Heart left ventricle (tissue), 13 donors: ENCODE results near the gene ATP5F1E.

Source experiments
- POLR2A ChIP-seq, 2 donors: fragments of 450-650 bp; IDR thresholded peaks; one replicate each; pipeline ENCODE4 v1.6.1; 2017; ENCODE audit warnings: antibody characterized with exemption in 2 of 2, mild to moderate bottlenecking in 2 of 2, moderate library complexity in 2 of 2
- TF ChIP-seq, protein P1 (sequence below), 12 donors: fragments of 200-600 bp; sonication (generic) in 4 of 12; IDR thresholded peaks; one replicate each; pipeline versions ENCODE4 v1.5.0 to v1.8.0; 2018 to 2022; ENCODE audit warnings: antibody characterized with exemption in 12 of 12, mild to moderate bottlenecking in 5 of 12
- donor health status: ischemic (EF 13 %, LVEDD 7.1; RV severe dilation, severe dysfunction).
- donor health status: DM: no; HTN: yes; CAD: no.
- donor health status: DM: no; HTN: no; CAD: no.
- donor health status: ischemic (EF 25% LVEDD 6.9; RV normal size, moderate dysfunction).
- donor health status: ischemic (EF 25% LVEDD 5.7; RV mildly dilated, moderate dysfunction).
- donor health status: ischemic (EF 35%, LVEDD 5.7; RV mildly dilated, moderate dysfunction).
- donor health status: nonischemic (EF 11% LVEDD 7.7; RV severe dilation, severe dysfunction).
- donor health status: DM: yes; HTN: yes; CAD: no.
- donor health status: PGD.
- donor health status: ischemic (EF 29% LVEDD 5.4; RV normal size, mild dysfunction).
- donor health status: nonischemic (EF 23%, LVEDD 6.1; RV moderate dilation, normal function).

DNA sequence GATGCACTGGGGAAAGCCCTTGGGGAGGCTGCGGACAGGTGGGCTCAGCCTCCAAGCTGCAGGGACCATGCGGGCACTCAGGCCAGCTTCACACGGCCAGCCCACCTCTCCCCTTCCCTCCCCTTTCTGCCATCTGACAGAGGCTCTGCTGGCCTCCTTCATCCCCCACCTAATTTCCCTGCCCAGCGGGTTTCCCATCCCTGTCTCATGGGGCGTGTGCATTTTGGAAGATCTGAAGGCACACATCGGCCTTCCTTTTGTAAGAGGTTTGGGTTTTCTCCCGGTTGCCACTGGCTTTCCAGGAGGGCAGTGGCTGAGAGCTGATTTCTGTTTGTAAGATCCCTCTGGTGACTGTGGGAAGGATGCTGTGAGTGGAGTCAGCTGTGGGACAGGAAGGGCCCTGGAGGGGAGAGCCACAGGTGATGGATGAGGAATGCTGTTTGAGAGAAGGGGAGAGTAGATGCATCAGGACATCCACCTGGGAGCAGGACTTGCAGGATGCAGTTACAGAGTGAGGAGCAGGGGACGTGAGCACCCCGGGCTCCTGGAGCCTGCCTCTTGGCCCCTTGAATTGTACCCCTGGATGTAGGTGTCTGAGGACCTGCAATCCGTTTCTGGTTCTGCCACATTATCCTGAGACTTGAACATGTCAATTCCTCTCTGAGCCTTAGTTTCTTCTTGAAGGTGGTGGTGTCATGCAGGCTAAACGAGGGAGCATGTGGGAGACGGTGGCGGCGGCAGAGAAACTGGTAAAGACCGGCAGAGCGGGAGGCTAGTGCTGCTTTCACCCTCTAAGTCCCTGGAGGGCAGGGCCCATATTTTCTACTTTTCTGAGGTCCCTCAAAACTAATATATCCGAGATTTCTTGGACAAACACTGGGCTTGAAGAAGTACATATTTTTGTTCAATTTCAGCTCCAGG lies 18.8 kb downstream of the ATP5F1E start:
- TF ChIP-seq, protein P1, sequence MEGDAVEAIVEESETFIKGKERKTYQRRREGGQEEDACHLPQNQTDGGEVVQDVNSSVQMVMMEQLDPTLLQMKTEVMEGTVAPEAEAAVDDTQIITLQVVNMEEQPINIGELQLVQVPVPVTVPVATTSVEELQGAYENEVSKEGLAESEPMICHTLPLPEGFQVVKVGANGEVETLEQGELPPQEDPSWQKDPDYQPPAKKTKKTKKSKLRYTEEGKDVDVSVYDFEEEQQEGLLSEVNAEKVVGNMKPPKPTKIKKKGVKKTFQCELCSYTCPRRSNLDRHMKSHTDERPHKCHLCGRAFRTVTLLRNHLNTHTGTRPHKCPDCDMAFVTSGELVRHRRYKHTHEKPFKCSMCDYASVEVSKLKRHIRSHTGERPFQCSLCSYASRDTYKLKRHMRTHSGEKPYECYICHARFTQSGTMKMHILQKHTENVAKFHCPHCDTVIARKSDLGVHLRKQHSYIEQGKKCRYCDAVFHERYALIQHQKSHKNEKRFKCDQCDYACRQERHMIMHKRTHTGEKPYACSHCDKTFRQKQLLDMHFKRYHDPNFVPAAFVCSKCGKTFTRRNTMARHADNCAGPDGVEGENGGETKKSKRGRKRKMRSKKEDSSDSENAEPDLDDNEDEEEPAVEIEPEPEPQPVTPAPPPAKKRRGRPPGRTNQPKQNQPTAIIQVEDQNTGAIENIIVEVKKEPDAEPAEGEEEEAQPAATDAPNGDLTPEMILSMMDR (IDR thresholded peaks at IDR 0.05) = no peak
- no peak for TF ChIP-seq POLR2A (IDR thresholded peaks at IDR 0.05)
